Brain microvascular endothelial cell (primary cell): Measurements from ENCODE around the gene ZNF479.
"Not testable (repeated sequence)": the region's sequence is repeated elsewhere in the genome, so short reads cannot be mapped to it uniquely, and the experiment has no call there.

ENCODE experiments used
- DNase-seq: peaks from one replicate; pipeline ENCODE4 v3.0.0-alpha.2; 2020
- H3K27ac ChIP-seq: fragments of 250-450 bp; sonication (Bioruptor Pico); 2 replicates; pipeline ENCODE4 v1.5.1; 2020; ENCODE audit warnings: mild to moderate bottlenecking, moderate library complexity
- H3K27me3 ChIP-seq: fragments of 250-450 bp; sonication (Bioruptor Pico); replicated peaks from 2 replicates; pipeline ENCODE4 v1.5.1; 2020; ENCODE audit warnings: mild to moderate bottlenecking
- H3K36me3 ChIP-seq: fragments of 250-450 bp; sonication (Bioruptor Pico); replicated peaks from 2 replicates; pipeline ENCODE4 v1.5.1; 2020; ENCODE audit warnings: mild to moderate bottlenecking
- H3K4me3 ChIP-seq: 2 replicates; pipeline ENCODE4 v1.5.1; 2011; ENCODE audit warnings: low read depth, mild to moderate bottlenecking, control low read depth, low read length, moderate library complexity
- CTCF ChIP-seq: IDR thresholded peaks from 2 replicates; pipeline ENCODE4 v1.5.1; 2011; ENCODE audit warnings: low read depth, mild to moderate bottlenecking, moderate library complexity, low read length, control low read depth, inconsistent platforms; ENCODE audit errors: missing control alignments
- in situ Hi-C: cut with HindIII; loops from 2 replicates; pipeline ENCODE4 v1.10.0; 2017; ENCODE audit warnings: low sequenced_read_pairs, low pct_ligation_motif_present

Gene ZNF479

GRCh38 chr7:57176928-57177635 lies 44.8 kb upstream of the ZNF479 start:
- no peaks in the 10 kb centered on the region for H3K27me3 ChIP-seq
- in situ Hi-C loops: no loop called here
- no peak overlapping the region for H3K4me3 ChIP-seq

GRCh38 chr7:57165285-57165899 lies 33.2 kb upstream of the ZNF479 start:
- no peak overlapping the region for H3K4me3 ChIP-seq
- no peaks in the 10 kb centered on the region for H3K27me3 ChIP-seq
- no peaks in the 10 kb centered on the region for H3K36me3 ChIP-seq
- in situ Hi-C loops: no loop called here
- H3K27ac ChIP-seq: no peak overlapping the region
- DNase-seq: no peak
- TF ChIP-seq CTCF: no peak

More at GRCh38 chr7:57176928-57177635, 44.8 kb upstream of the ZNF479 start:
- DNase-seq: no peak
- TF ChIP-seq CTCF: no peak
- Histone ChIP-seq H3K27ac (no peak overlapping the region), H3K36me3 (no peaks in the 10 kb centered on the region)

- H3K4me3 ChIP-seq, DNase-seq, H3K36me3 ChIP-seq, H3K27me3 ChIP-seq, H3K27ac ChIP-seq, in situ Hi-C loops: not testable (repeated sequence)
Measured at GRCh38 chr7:57120123-57120784, 12.0 kb downstream of the ZNF479 start.
